GM21576 (cell line): ENCODE measurements around the gene LRPAP1.
"Not testable (repeated sequence)": the region's sequence is repeated elsewhere in the genome, so short reads cannot be mapped to it uniquely, and the experiment has no call there.

Experiments used
- ATAC-seq: cut with Tn5 transposase; IDR thresholded peaks from one replicate; pipeline ENCODE4 v1.9.1; 2021; ENCODE audit warnings: mild to moderate bottlenecking, moderate library complexity; ENCODE audit not compliant: unreplicated experiment

The LRPAP1 gene

GRCh38 chr4:3531879-3532750, at the start of gene LRPAP1:
LRPAP1 (minus strand) TSS chr4:3532422; CDS start chr4:3532412, 10 bp downstream.
- ATAC-seq, result peak; percentile 80

DNA sequence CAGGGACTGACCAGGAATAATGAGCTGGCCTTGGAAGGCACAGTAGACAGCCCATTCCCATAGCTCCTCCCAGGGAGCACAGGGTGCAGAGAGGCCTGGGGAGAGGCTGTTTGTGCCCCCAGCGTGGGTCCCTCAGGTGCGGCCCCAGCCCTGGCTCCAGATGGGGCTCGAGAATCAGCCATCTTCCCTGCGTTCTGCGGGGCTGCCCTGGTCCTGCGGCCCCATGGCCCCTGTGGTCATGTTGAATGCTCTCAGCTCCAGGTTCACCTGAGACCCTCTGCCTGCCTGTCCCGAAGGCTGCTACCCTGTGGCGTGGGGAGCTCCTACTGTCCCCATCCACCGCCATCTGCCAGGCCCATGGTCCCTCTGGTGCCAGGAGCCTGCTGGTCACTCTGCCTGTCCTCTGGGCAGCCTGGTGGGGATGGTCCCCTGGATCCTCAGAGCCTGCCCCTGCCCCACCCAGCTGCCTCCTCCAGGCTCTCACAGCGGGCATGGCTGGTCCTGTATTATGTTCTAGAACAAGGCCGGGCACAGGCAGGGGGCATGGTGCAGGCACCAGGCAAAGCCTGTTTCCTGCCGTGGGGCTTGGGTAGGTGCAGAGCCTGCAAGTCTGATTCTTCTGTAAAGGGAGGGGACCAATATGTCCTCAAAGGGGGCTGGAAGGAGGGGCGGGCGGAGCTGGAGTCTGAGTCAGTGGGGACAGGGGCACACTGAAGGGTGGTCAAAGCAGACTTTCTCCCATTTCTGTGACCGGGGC, 49.3 kb upstream of the LRPAP1 start:
- ATAC-seq, result not testable (repeated sequence)

DNA sequence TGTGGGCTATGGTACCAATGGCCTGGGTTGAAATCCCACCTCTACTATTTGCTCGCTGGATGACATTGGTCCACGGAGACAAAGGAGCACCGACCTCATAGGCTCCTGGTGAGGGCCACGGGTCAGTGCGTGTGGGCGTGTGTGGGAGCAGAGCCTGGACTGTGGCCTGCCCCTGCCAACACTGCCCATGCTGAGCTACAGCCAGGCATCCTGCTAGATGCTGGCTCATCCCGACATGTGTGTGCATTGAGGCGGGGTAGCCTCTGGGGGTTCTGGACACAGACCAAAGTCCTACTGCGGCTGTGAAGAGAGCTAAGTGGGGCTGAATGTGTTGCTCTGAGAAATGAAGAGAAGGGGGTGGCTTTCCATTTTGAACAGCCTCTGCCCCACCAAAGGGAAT, 48.6 kb upstream of the LRPAP1 start:
- not testable (repeated sequence) for ATAC-seq

DNA sequence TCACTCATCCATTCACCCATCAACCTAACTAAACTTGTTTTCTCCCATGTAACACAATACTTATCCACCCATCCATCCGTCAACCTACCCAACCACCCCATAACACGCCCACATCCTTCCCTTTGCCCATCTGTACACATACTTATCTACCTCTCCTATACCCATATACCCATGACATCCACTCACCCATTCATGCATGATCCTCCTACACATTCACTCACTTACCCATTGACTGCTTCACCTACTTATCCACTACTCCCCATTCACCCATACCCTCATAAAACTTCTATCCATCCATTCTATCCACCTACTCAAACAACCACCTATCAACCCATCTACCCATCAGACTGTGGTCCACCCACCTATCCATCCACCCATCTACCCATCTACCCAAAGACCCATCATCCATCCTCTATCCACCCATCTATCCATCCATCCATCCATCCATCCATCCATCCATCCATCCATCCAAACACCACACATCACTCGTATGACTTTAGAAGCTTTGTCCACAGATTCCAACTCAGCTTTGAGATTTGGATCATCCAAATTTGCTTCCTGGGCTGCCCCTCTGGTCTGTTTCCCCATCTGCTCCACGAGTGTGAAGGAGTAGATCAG, 46.4 kb upstream of the LRPAP1 start:
- ATAC-seq, result not testable (repeated sequence)

- ATAC-seq, result not testable (repeated sequence)
Measured at GRCh38 chr4:3578052-3578451, 45.8 kb upstream of the LRPAP1 start.

DNA sequence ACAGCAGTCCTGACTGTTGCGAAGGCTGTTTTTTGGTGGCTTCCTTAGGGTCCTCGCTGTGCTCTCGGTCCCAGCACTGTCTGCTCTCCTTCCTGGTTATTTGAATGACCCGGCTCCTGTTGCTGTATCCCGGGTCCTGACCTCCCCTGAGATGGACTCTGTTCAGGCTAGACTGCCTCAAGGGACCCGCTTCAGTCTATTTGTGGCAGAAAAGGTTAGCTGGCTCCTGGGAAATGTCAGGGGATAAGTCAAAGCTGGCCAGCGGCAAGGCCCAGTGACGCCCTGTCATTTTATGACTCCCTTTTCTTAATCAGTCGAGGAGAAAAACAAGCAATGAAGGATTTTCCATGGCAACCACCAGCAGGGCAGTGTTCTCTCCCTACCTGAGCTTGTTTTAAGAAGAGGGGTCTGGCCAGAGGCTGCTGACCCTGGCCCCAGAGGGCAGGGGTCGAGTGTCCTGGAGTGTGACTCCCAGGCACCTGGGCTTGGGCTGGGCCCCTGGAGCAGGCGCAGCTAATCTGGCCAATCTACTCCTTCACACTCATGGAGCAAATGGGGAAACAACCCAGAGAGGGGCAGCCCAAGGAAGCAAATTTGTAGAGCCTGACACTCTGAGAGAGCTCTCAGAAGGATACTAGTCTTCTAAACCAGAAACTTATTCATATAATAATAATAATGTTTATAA, 45.1 kb upstream of the LRPAP1 start:
- ATAC-seq, result not testable (repeated sequence)

DNA sequence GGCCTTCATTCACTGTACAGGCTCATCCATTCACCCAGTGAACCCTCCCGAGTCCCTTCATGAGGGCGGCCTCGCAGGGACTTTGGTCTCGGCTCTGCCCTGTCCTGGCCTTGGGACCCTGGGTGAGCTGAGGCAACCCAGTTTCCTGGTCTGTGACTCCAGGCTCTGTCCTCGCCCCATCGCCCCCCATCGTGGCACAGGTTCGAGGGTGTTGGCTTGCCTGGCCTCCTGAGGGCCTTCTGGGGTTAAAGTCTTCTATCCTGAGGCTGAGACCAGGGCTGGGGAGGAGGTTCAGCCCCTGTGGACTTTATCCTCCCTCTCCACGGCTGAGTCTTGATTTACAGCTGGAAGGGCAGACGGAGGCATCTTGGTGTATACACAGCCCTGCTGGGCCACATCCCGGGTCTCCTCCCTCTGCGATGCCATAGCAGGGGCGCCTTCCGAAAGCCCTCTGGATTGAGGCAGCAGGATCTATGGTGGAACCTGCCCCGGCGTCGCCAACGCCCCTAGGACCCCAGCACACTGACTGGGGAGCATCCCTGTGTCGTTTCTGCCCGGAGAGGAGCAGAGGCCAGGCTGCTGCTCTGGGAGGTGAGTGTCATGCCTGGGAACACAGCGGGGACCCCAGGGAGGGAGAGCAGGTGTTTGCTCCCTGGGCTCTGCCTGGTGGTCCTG, 44.4 kb upstream of the LRPAP1 start:
- ATAC-seq, result not testable (repeated sequence)

GRCh38 chr4:3575426-3576369, 43.5 kb upstream of the LRPAP1 start:
- not testable (repeated sequence) for ATAC-seq

DNA sequence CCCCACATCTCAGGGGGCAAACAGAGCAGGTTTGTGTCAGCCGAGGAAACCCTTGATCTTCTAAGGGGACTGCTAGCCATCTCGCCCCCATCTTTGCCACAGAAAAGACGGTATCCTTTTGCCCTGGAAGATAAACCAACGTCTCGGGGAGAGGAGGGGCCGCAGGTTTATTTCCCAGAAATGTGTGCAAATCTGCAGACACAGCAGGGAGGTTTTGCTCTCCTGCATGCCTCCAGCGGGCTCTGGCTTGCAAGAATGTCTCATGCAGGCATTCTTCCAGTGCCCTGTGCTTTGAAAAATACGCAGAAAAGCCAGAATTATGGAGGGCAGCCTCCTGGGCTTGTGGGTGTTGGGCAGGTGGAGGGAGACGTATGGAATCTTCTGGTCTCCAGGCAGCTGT, 42.6 kb upstream of the LRPAP1 start:
- ATAC-seq, result not testable (repeated sequence)

DNA sequence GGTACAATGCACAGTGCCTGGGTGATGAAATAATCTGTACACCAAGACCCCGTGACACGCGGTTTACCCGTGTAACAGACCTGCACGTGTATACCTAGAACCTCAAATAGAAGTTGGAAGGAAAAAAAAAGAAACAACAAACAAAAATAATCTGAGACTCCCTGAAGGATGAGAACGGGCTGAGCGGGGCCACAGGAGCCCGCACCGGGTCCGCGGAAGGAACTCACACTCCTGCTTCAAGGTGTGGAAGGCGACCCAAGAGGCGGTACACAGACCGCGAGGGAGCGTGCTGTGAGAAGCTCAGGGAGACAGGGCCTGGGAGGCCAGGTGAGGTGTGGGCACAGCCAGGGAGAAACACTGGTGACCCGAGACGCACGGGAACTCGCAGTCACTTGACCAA, 42.1 kb upstream of the LRPAP1 start:
- ATAC-seq, result not testable (repeated sequence)

GRCh38 chr4:3573131-3573530, 40.9 kb upstream of the LRPAP1 start:
- ATAC-seq, result no peak

DNA sequence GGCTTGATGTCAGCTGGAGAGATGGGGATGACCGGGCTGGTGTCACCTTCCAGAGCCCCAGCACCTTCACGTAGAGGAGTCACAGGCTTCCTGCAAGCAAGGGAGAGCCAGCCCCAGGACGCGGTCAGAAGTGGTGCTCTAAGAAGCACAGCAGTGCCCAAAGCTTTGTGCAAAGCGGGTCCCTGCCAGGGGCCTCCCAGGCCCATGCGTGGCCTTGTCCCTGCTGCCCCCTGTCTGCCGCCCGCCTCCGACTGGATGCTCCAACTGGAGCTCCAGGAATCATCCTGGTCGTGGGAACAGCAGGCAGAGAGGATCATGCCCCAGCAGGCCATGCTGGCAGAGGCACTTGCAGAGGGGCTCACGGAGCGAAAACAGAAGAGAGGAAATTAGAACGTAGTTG, 40.1 kb upstream of the LRPAP1 start:
- no peak for ATAC-seq

- no peak for ATAC-seq
Measured at GRCh38 chr4:3571921-3572320, 39.7 kb upstream of the LRPAP1 start.

GRCh38 chr4:3570923-3571322, 38.7 kb upstream of the LRPAP1 start:
- ATAC-seq, result not testable (repeated sequence)

DNA sequence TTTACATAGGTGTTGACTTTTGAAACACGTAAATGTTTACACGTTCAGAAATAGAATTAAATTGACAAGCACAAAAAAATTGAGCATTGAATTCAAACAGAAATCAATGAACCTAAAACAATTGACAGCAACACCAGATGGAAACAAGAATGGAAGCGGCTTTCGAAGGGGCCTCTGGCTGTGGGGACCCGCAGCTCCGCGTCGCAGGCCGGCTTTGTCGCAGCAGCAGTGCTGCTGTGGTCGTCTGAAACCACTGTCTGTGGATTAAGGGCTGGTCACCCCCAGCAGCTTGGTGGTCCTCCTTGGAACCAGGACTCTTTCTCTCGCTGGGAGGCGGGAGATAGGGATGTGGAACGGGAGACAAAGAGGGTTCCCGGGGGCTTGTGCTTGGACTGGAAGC, 37.4 kb upstream of the LRPAP1 start:
- ATAC-seq, result not testable (repeated sequence)

DNA sequence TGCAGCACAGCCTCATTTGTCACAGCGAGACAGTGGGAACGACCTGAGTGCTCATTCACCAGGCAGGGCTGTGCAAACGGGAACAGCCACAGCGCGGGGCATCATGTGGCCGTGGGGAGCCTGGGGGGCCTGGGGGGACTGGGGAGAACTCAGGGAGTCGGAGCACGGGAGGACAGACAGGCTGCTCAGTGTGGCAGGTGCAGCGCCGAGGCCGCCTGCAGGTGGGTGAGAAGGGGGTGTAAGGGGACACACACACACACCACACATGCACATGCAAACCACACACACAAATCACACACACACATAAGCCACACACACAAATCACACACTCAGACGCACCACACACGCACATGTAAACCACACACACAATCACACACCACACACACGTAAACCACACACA, 34.5 kb upstream of the LRPAP1 start:
- not testable (repeated sequence) for ATAC-seq

DNA sequence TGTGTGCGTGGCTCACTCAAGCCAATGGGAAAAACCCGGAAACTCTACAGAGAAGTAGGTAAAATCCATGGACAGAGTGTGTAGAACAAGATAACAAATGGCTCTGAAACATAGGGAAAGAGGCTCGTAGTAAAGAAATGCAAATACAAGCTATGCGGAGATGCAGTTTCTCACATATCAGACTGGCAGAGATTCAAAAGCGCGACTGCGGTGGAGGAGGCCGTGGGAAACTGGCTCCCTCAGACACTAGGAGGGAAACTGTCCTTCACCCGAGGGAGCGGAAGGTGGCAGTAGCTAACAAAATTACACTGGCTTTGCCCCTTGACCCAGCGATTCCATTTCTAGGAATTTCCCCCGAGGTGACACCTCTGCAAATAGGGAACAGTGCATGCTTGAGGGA, 34.1 kb upstream of the LRPAP1 start:
- not testable (repeated sequence) for ATAC-seq

GRCh38 chr4:3564948-3565347, 32.7 kb upstream of the LRPAP1 start:
- ATAC-seq, result not testable (repeated sequence)

DNA sequence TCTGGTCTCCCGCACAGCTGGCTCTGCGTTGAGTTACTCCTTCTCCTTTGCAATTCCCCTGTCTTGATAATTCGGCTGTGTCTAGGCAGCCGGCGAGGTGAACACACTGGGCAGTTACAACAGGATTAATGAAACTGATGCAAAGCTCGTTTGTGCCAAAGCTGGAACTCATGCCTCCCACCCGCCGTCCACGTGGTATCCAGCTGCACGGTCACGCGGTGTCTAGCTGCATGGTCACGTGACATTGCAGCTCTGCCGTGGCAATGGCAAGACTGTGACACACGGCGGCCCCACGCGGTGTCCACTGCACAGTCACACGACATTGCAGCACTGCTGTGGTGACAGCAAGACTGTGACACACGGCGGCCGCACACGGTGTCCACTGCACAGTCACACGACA, 31.2 kb upstream of the LRPAP1 start:
- no peak for ATAC-seq
